HUES48 (cell line): ENCODE results near the gene FAM3D.

Experiments
- H3K27ac ChIP-seq: one replicate; pipeline ENCODE4 v1.7.0; 2013; ENCODE audit warnings: low read depth, low read length, inconsistent platforms
- H3K27me3 ChIP-seq: 2 replicates; pipeline ENCODE4 v1.6.1; 2013; ENCODE audit warnings: mild to moderate bottlenecking, low read length; ENCODE audit not compliant: control insufficient read depth, insufficient read depth
- H3K36me3 ChIP-seq: 2 replicates; pipeline ENCODE4 v1.6.1; 2013; ENCODE audit warnings: low read length; ENCODE audit not compliant: control insufficient read depth, insufficient read depth
- H3K4me1 ChIP-seq: 2 replicates; pipeline ENCODE4 v1.6.1; 2013; ENCODE audit warnings: mild to moderate bottlenecking, low read length; ENCODE audit not compliant: control insufficient read depth, insufficient read depth
- H3K4me3 ChIP-seq: 2 replicates; pipeline ENCODE4 v1.5.1; 2013; ENCODE audit warnings: mild to moderate bottlenecking, low read depth, low read length
- H3K9ac ChIP-seq: 2 replicates; pipeline ENCODE4 v1.6.1; 2013; ENCODE audit warnings: mild to moderate bottlenecking, low read depth, low read length, moderate library complexity
- H3K9me3 ChIP-seq: 2 replicates; pipeline ENCODE4 v1.6.1; 2013; ENCODE audit warnings: low read length; ENCODE audit not compliant: control insufficient read depth, insufficient read depth

Gene FAM3D

DNA sequence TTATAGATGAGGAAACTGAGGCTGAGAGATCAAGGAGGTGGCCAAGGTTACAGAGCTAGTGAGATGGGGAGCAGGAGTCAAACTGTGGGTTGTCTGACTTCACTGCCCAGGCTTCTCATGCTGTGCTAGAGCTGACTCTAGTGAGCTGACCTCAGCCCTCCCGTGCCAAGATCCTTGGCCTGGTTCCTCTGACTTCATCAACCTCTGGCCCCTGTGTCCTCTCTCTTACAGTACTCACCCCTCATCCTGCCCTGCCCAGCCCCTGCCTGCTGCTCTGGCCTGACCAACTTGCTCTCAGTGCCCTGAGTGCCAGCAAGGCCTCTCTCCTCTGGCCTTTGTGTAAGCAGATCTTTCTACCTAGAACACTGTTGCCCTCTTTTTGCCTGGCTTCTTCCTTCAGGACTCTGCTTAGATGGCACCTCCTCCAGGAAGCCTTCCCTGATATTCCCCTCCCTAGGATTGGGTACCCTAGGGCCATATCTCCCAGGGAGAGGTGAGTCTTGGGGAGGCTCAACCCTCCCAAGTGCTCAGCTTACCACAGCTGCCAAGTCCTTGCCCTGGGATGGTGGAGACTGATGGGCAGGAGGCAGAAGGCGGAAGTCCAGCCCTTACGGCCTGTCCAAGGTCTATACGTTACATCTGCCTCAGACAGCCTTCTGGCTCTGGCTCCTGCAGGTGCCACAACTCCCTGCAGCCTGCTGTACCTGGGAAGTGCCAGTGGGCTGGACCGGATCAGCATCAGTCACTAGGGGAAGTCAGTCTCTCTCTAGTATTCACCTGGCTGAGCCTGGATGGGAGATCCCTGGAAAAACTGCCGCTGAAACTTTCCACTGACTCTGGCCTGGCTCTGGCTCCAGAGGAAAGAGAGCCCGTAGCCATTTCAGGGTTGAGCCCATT, 53.1 kb downstream of the FAM3D start:
- no peak overlapping the region for H3K27ac ChIP-seq
- H3K36me3 ChIP-seq, result no peaks in the 10 kb centered on the region
- H3K4me3 ChIP-seq, result no peak overlapping the region
- H3K9ac ChIP-seq, result no peak overlapping the region
- H3K4me1 ChIP-seq, result peaks cover 8% of the 10 kb centered on the region; the same call in 1 of the 2 replicates
- H3K27me3 ChIP-seq, result no peaks in the 10 kb centered on the region
- H3K9me3 ChIP-seq, result no peaks in the 10 kb centered on the region

DNA sequence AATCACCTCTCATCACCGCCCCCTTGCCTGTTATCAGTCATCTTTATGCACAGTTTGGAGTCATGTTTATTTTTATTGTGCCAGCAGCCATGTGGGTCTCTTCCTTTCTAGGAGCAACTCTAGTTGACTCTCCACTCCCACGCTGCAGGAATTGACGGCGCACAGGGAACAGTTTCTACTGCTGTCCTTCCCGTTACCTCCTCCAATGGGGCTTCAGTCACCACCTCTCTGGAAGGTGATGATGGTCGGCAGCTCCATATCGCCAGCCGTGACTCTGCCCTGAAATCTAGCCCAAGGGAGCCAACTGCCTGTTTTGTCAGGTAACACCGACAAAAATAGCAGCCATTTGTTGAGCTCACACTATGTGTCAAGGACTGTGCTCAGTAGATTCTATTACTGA, 53.7 kb downstream of the FAM3D start:
- H3K27ac ChIP-seq, result no peak overlapping the region
- H3K9me3 ChIP-seq, result no peaks in the 10 kb centered on the region
- H3K4me3 ChIP-seq, result no peak overlapping the region
- no peak overlapping the region for H3K9ac ChIP-seq
- H3K36me3 ChIP-seq, result no peaks in the 10 kb centered on the region
- no peaks in the 10 kb centered on the region for H3K27me3 ChIP-seq
- H3K4me1 ChIP-seq, result peaks cover 8% of the 10 kb centered on the region; the same call in 1 of the 2 replicates

DNA sequence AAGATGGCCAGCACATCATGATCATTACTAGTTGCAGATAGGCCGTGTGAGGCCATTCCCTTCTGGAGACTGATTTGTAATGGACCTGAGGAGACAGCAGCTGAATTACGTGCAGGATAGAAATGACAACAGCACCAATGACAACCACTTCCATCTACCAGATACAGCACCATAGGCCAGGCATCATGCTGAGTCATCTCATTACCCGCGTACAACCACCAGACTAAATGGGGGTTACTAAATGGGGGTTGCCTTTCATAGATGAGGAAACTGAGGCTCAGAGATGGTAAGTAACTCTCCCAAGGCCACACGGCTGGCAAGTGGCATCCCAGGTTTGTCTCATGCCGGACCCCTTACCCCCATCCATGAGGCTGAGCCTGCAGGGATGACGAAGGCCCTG, 56.6 kb downstream of the FAM3D start:
- no peak overlapping the region for H3K9ac ChIP-seq
- no peak overlapping the region for H3K4me3 ChIP-seq
- no peaks in the 10 kb centered on the region for H3K36me3 ChIP-seq
- no peaks in the 10 kb centered on the region for H3K9me3 ChIP-seq
- H3K4me1 ChIP-seq, result no peaks in the 10 kb centered on the region
- no peaks in the 10 kb centered on the region for H3K27me3 ChIP-seq
- H3K27ac ChIP-seq, result no peak overlapping the region

- no peak overlapping the region for H3K9ac ChIP-seq
These were observed 57.9 kb downstream of the FAM3D start for GRCh38 chr3:58608648-58609047.

GRCh38 chr3:58607816-58608215, 58.8 kb downstream of the FAM3D start:
- peaks cover 4% of the 10 kb centered on the region; the same call in 1 of the 2 replicates for H3K27me3 ChIP-seq
- no peaks in the 10 kb centered on the region for H3K9me3 ChIP-seq
- no peak overlapping the region for H3K27ac ChIP-seq
- H3K4me1 ChIP-seq, result no peaks in the 10 kb centered on the region
- no peaks in the 10 kb centered on the region for H3K36me3 ChIP-seq
- H3K4me3 ChIP-seq, result no peak overlapping the region
- H3K9ac ChIP-seq, result no peak overlapping the region

More at GRCh38 chr3:58608648-58609047, 57.9 kb downstream of the FAM3D start:
- no peaks in the 10 kb centered on the region for H3K36me3 ChIP-seq
- H3K4me3 ChIP-seq, result no peak overlapping the region
- H3K4me1 ChIP-seq, result no peaks in the 10 kb centered on the region
- H3K27ac ChIP-seq, result no peak overlapping the region
- H3K27me3 ChIP-seq, result 0 out of 2 replicates have a peak, but pooled peaks cover 4% of the 10 kb centered on the region
- no peaks in the 10 kb centered on the region for H3K9me3 ChIP-seq

DNA sequence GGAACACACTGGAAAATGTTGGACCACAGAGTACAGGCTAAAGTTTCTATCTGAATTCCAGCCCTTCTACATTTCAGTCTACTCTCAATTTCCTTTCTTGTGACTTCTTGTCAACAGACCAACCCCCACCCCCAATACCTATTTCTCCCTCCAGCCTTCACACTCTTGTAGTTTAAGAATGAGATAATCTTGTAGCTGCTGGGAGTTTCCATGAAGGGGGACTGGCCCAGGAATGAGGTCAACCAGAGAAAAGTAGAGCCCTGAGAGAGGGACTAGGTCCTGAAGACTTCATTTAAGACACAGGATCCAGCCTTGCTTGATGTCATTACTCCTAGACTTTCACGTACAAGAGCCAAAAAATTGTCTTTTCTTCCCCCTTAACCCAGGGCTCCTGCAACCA, 59.9 kb downstream of the FAM3D start:
- Histone ChIP-seq H3K27me3 (peaks cover 4% of the 10 kb centered on the region; the same call in 1 of the 2 replicates), H3K4me3 (no peak overlapping the region), H3K9me3 (no peaks in the 10 kb centered on the region), H3K27ac (no peak overlapping the region), H3K4me1 (no peaks in the 10 kb centered on the region), H3K36me3 (no peaks in the 10 kb centered on the region), H3K9ac (no peak overlapping the region)

DNA sequence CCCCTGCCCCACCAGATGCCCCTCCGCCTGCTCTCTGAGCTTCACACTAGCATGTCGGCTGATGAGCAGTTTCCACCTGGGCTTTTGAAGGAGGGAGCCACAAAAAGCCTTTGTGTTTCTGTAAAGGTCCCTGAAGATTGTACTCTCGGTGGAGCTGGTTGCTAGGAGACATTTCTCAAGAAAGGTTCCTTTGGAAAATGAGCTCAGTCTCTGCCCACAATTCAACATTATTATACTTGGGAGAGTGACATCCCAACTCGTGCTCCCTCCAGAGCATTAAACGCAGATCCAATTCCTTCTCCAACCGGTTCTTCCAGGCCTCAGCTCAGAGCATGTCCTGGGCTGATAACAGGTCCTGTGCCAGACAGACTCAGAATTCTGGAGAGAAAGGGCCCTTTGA, 62.5 kb downstream of the FAM3D start:
- peaks cover 4% of the 10 kb centered on the region; the same call in 1 of the 2 replicates for H3K27me3 ChIP-seq
- H3K36me3 ChIP-seq, result no peaks in the 10 kb centered on the region
- H3K4me1 ChIP-seq, result no peaks in the 10 kb centered on the region
- no peak overlapping the region for H3K9ac ChIP-seq
- H3K27ac ChIP-seq, result no peak overlapping the region
- no peak overlapping the region for H3K4me3 ChIP-seq
- no peaks in the 10 kb centered on the region for H3K9me3 ChIP-seq

- H3K9me3 ChIP-seq, result no peaks in the 10 kb centered on the region
- no peak overlapping the region for H3K9ac ChIP-seq
- H3K4me3 ChIP-seq, result no peak overlapping the region
- H3K4me1 ChIP-seq, result no peaks in the 10 kb centered on the region
- H3K27ac ChIP-seq, result no peak overlapping the region
- H3K36me3 ChIP-seq, result no peaks in the 10 kb centered on the region
- H3K27me3 ChIP-seq, result peaks cover 4% of the 10 kb centered on the region; the same call in 1 of the 2 replicates
These were observed 63.0 kb downstream of the FAM3D start for GRCh38 chr3:58603606-58604005.

GRCh38 chr3:58597770-58598310, 68.7 kb downstream of the FAM3D start:
- Histone ChIP-seq H3K36me3 (no peaks in the 10 kb centered on the region), H3K4me3 (no peak overlapping the region), H3K4me1 (no peaks in the 10 kb centered on the region), H3K9me3 (no peaks in the 10 kb centered on the region), H3K27ac (no peak overlapping the region), H3K9ac (no peak overlapping the region), H3K27me3 (no peaks in the 10 kb centered on the region)

DNA sequence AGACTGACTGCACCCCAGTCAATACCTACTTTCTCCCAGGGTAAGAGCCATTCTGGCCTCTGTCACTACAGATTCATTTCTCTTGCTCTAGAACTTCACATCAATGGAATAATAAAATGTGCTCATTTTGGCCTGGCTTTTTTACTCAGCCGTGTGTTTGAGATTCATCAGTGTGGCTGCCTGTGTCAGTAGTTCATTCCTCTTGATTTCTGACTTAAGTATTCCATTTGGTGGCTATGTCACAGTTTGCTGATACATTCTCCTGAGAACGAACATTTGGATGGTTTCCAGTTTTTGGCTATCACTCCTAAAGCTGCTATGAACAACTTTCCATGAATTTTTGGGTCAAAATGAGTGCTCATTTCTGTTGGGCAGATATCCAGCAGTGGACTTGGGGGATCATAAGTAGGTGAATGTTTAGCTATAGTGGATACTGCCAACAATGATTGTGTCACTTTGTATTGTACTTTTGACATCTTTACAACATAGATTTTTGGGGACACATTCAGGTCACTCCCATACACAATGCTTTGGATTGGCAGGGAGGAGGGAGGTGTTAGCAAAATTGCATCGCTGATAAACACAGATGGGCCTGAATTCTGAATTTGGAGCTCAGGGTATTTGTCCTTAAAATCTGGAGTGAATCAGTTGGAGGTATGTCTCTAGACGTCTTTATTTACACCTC, 69.6 kb downstream of the FAM3D start:
- Histone ChIP-seq H3K27ac (no peak overlapping the region), H3K27me3 (no peaks in the 10 kb centered on the region), H3K9ac (no peak overlapping the region), H3K4me3 (no peak overlapping the region), H3K9me3 (no peaks in the 10 kb centered on the region), H3K4me1 (no peaks in the 10 kb centered on the region), H3K36me3 (no peaks in the 10 kb centered on the region)

GRCh38 chr3:58594117-58594516, 72.5 kb downstream of the FAM3D start:
- H3K27ac ChIP-seq, result no peak overlapping the region
- H3K9ac ChIP-seq, result no peak overlapping the region
- no peaks in the 10 kb centered on the region for H3K27me3 ChIP-seq
- H3K4me3 ChIP-seq, result no peak overlapping the region
- H3K36me3 ChIP-seq, result no peaks in the 10 kb centered on the region
- H3K9me3 ChIP-seq, result no peaks in the 10 kb centered on the region
- H3K4me1 ChIP-seq, result no peaks in the 10 kb centered on the region
